GM12875 (cell line): ENCODE measurements around the gene FAM13A.

Experiments used
- H3K4me3 ChIP-seq: one replicate; pipeline ENCODE4 v1.5.1; 2011; ENCODE audit warnings: low read depth, low read length, control low read depth
- TF ChIP-seq, protein P1 (sequence below): IDR thresholded peaks from 2 replicates; pipeline ENCODE4 v1.5.1; 2011; ENCODE audit warnings: low read depth, mild to moderate bottlenecking, control low read depth, inconsistent platforms, low read length, moderate library complexity, borderline replicate concordance; ENCODE audit not compliant: insufficient read depth

The FAM13A gene

DNA sequence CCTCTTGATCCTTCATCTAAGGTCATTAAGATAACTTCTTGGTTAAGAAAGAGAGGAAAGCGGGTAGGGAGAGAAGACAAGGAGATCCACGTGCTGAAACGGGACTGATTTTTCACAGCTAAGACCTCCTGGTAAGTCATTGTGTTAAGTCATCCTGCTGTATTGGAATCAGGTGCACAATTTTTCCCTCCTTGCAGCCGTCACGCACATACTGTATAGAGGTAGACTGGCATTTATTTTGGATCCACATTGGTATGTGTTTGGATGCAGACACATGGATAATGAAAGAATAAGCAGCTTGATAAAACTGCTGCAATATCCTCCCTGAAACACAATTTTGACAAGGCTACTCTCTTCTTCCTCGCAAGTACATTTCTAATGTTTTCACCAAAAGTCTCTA is 299.2 kb downstream of the FAM13A start:
- TF ChIP-seq, protein P1, sequence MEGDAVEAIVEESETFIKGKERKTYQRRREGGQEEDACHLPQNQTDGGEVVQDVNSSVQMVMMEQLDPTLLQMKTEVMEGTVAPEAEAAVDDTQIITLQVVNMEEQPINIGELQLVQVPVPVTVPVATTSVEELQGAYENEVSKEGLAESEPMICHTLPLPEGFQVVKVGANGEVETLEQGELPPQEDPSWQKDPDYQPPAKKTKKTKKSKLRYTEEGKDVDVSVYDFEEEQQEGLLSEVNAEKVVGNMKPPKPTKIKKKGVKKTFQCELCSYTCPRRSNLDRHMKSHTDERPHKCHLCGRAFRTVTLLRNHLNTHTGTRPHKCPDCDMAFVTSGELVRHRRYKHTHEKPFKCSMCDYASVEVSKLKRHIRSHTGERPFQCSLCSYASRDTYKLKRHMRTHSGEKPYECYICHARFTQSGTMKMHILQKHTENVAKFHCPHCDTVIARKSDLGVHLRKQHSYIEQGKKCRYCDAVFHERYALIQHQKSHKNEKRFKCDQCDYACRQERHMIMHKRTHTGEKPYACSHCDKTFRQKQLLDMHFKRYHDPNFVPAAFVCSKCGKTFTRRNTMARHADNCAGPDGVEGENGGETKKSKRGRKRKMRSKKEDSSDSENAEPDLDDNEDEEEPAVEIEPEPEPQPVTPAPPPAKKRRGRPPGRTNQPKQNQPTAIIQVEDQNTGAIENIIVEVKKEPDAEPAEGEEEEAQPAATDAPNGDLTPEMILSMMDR, result no peak
- H3K4me3 ChIP-seq, result no peak overlapping the region

DNA sequence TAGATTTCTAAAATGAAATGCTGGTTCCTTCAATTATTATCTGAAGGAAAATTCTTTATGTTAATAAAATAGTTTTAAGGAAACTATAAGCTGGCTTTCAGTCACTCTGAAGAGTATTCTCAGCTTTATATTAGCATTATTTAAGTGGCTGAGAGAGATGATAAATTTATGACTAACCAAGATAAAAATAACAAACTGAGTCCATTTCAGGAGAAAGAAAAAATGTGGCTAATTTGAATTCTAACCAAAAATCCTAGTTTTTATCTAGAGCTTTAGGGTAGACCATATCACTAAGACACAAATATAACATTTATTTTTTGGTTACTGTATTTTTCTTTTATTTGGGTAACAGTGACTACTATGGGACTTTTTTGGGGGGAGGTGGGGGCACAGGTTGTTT is 299.9 kb downstream of the FAM13A start:
- TF ChIP-seq, protein P1, result no peak
- no peak overlapping the region for H3K4me3 ChIP-seq

DNA sequence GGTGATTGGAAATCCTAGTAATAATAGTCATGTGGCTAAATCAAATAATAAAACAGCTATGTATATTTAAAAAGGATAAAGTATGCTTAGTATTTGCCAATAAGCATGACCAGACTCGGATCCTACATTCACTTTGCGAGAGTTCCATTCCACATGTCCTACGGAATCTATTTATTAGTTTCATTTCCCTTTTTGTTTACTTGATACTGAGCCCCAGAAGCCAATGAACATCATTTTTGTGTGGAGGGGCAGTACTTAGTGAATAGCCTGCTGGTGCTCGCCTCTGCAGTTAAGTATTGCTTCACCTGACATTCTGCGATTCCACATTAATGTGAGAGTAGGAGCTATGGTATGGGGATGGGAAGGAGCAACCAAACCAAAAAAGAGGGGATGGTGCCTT is 300.8 kb downstream of the FAM13A start:
- TF ChIP-seq, protein P1, result no peak
- H3K4me3 ChIP-seq, result no peak overlapping the region

DNA sequence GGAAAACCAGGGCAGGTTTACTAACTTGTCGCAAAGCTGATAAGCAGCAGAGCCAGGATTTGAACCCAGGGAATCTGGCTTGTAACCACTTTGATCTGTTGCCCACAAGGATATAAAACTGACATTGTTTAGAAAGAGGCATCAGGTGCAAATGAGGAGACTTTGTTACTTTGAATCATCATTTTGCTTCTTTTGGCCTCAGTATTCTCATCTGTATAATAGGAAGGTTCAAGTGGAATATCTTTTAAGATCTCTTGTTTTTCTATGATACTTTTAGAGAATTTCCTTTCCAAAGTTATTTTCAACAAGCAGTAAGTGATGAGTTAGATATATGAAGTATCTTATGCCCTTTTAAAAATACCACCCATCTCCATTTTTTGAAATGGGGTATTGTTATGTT is 301.5 kb downstream of the FAM13A start:
- TF ChIP-seq, protein P1, result no peak
- H3K4me3 ChIP-seq, result no peak overlapping the region

DNA sequence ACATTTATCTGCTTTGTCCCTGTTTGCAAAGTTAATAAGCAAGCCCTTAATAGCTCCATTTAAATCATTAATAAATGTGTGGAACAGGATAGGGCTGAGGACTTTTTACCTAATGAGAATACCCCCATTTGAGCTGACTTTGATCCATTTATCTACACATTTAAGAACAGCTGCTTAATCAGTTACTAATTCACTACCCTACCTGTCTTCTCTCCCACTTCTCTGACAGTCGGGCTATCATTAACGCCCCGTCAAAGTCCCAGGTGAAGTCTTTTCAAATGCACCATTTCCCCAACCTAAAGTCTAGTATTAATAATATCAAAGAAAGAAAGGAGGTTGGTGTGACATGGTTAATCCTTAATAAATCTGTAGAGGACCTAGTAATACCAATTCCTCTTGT is 302.2 kb downstream of the FAM13A start:
- TF ChIP-seq, protein P1, result no peak
- H3K4me3 ChIP-seq, result no peak overlapping the region

DNA sequence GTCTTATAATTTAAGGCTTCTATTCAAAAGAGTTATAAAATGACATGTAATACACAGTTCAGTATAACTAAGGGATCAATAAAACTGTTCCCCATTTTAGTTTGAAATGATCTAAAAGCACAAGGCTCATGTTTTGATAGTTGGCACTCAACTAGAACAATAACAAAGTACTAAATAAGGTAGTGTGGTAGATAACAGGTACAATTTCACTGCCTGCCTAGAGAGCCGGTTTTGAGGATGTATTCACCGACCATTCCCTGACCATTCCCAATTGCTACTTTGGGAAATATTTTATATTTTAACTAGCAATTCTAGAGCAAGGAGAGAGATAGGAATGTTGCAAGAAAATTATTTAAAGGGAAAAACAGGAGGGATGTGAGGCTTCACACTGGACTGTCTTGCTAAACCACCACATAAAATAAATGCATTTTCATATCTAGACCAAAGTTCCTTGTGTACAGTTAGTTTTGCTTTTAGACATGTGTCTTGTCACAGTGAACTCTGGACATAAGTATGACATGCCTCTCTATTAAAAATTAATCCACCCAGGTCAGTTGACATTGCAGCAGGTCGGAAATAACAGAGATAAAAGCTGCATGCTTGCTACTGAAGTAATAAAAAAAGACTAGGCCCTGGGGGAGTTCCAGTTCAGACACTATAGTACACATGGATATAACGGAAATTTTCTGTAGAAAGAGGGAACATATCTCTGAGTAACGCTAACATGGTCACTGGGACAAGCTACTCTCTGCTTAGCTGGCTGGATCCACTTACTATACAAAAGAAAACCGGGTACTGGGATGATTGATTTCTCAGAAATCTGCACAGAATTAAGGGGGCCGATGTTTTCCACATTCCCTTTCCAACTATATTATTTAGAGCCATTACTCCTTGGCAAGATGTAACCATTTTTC is 303.1 kb downstream of the FAM13A start:
- TF ChIP-seq, protein P1, result no peak
- H3K4me3 ChIP-seq, result no peak overlapping the region

DNA sequence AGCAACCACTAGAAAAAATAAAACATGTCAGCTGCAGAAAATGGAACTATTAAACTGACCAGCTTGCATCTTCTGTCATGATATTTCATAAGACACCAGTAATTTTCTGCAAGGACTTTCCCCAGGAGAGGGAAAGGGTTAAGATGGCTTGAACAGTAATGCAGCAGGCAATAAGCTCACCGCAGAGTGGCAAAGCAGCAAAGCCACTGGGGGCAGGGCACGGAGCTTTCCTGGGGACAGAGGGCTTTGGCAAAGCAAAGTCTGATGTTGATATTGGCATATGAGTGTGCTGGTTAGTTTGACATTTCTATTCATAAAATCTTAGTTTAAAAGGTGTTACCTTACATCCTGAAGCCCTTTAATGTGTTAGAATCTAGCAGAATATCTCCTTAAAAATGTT is 304.2 kb downstream of the FAM13A start:
- TF ChIP-seq, protein P1, result no peak
- no peak overlapping the region for H3K4me3 ChIP-seq
